ENCODE data around the gene C11orf68. TPM values are rescaled to one million over a fixed set of nuclear protein-coding genes. Genes with fewer than 3 reads are reported as not detected.
"Not testable (repeated sequence)": the region's sequence is repeated elsewhere in the genome, so short reads cannot be mapped to it uniquely, and the experiment has no call there.

The C11orf68 gene
- polyA plus RNA-seq, 3 donors: 21.8 to 31.5 (median 22.8) TPM

GRCh38 chr11:65953471-65953870, 34.6 kb upstream of the C11orf68 start:
- Histone ChIP-seq H3K27ac (ENCODE audit: low read depth in 1 of 2, low read length in 2 of 2) (no peak overlapping the region), H3K9ac (ENCODE audit: insufficient read depth, low read length, poor library complexity, severe bottlenecking) (no peak overlapping the region), H3K79me2 (ENCODE audit: insufficient read depth, low read length) (no peaks in the 10 kb centered on the region), H3K4me2 (replicated peaks; ENCODE audit: extremely low read depth, low read length, poor library complexity, severe bottlenecking) (no peak overlapping the region), H3K4me3 (replicated peaks in 1 of 3; ENCODE audit: low read depth in 2 of 3, low read length in 3 of 3) (no peak overlapping the region), H3K36me3 (replicated peaks in 1 of 2; ENCODE audit: control insufficient read depth in 1 of 2, insufficient read depth in 2 of 2, low read length in 2 of 2) (no peaks in the 10 kb centered on the region), H3K4me1 (ENCODE audit: control insufficient read depth in 1 of 2, insufficient read depth in 2 of 2, low read length in 2 of 2) (peaks cover 4 to 13% of the 10 kb centered on the region in 2 donors), H2AFZ (ENCODE audit: insufficient read depth, low read depth, low read length, poor library complexity, severe bottlenecking) (no peak overlapping the region), H4K20me1 (ENCODE audit: insufficient read depth, low read length) (no peaks in the 10 kb centered on the region), H3K27me3 (ENCODE audit: control insufficient read depth in 2 of 2, insufficient read depth in 2 of 2, low read length in 2 of 2) (no peaks in the 10 kb centered on the region), H3K9me3 (replicated peaks in 1 of 2; ENCODE audit: control insufficient read depth in 1 of 2, insufficient read depth in 1 of 2, low read length in 2 of 2) (no peaks in the 10 kb centered on the region)
- H3K4me1 Mint-ChIP-seq: peaks cover 10% of the 10 kb centered on the region
- no peak overlapping the region for H3K27ac Mint-ChIP-seq
- 96% methylated on average over 20 of the region's 20 CpGs for WGBS (ENCODE audit: insufficient coverage)
- no peak for TF ChIP-seq CTCF (IDR thresholded peaks at IDR 0.05)
- peaks cover 8 to 17% (median 9%) of the 10 kb centered on the region in 3 donors for H3K27me3 Mint-ChIP-seq (ENCODE audit: low read depth in 3 of 3)
- intact Hi-C loops (cut with micrococcal nuclease): no loop called here
- peaks cover 0 to 4% (median 0%) of the 10 kb centered on the region in 7 donors for H3K9me3 Mint-ChIP-seq
- H3K36me3 Mint-ChIP-seq: no peaks in the 10 kb centered on the region
- DNase-seq: no peak
- no peak overlapping the region for H3K4me3 Mint-ChIP-seq

- Histone ChIP-seq H3K27me3 (ENCODE audit: control insufficient read depth in 2 of 2, insufficient read depth in 2 of 2, low read length in 2 of 2) (no peaks in the 10 kb centered on the region), H4K20me1 (ENCODE audit: insufficient read depth, low read length) (no peaks in the 10 kb centered on the region), H3K79me2 (ENCODE audit: insufficient read depth, low read length) (no peaks in the 10 kb centered on the region), H3K4me2 (replicated peaks; ENCODE audit: extremely low read depth, low read length, poor library complexity, severe bottlenecking) (no peak overlapping the region), H3K9ac (ENCODE audit: insufficient read depth, low read length, poor library complexity, severe bottlenecking) (no peak overlapping the region), H3K4me1 (ENCODE audit: control insufficient read depth in 1 of 2, insufficient read depth in 2 of 2, low read length in 2 of 2) (peaks cover 0 to 7% of the 10 kb centered on the region in 2 donors), H3K27ac (ENCODE audit: low read depth in 1 of 2, low read length in 2 of 2) (no peak overlapping the region), H3K9me3 (replicated peaks in 1 of 2; ENCODE audit: control insufficient read depth in 1 of 2, insufficient read depth in 1 of 2, low read length in 2 of 2) (no peaks in the 10 kb centered on the region), H3K36me3 (replicated peaks in 1 of 2; ENCODE audit: control insufficient read depth in 1 of 2, insufficient read depth in 2 of 2, low read length in 2 of 2) (no peaks in the 10 kb centered on the region), H3K4me3 (replicated peaks in 1 of 3; ENCODE audit: low read depth in 2 of 3, low read length in 3 of 3) (no peak overlapping the region), H2AFZ (ENCODE audit: insufficient read depth, low read depth, low read length, poor library complexity, severe bottlenecking) (no peak overlapping the region)
- H3K9me3 Mint-ChIP-seq: peaks cover 0 to 4% (median 0%) of the 10 kb centered on the region in 7 donors
- no peaks in the 10 kb centered on the region for H3K36me3 Mint-ChIP-seq
- no peak overlapping the region for H3K27ac Mint-ChIP-seq
- WGBS (ENCODE audit: insufficient coverage): 100% methylated on average over 2 of the region's 6 CpGs
- H3K4me1 Mint-ChIP-seq: peaks cover 6% of the 10 kb centered on the region
- intact Hi-C loops (cut with micrococcal nuclease): no loop called here
- DNase-seq: no peak
- no peak for TF ChIP-seq CTCF (IDR thresholded peaks at IDR 0.05)
- H3K27me3 Mint-ChIP-seq (ENCODE audit: low read depth in 3 of 3): peaks cover 9 to 22% (median 13%) of the 10 kb centered on the region in 3 donors
- no peak overlapping the region for H3K4me3 Mint-ChIP-seq
Measured at GRCh38 chr11:65952052-65952521, 33.2 kb upstream of the C11orf68 start.

- H3K4me1 Mint-ChIP-seq: not testable (repeated sequence)
- peaks cover 10 to 22% (median 13%) of the 10 kb centered on the region in 3 donors for H3K27me3 Mint-ChIP-seq (ENCODE audit: low read depth in 3 of 3)
Measured at GRCh38 chr11:65951641-65952040, 32.8 kb upstream of the C11orf68 start.

More at GRCh38 chr11:65951641-65952040, 32.8 kb upstream of the C11orf68 start:
- H4K20me1 ChIP-seq (ENCODE audit: insufficient read depth, low read length); H2AFZ ChIP-seq (ENCODE audit: insufficient read depth, low read depth, low read length, poor library complexity, severe bottlenecking); H3K4me1 ChIP-seq (ENCODE audit: control insufficient read depth in 1 of 2, insufficient read depth in 2 of 2, low read length in 2 of 2); DNase-seq; H3K4me3 ChIP-seq (replicated peaks in 1 of 3; ENCODE audit: low read depth in 2 of 3, low read length in 3 of 3); H3K36me3 Mint-ChIP-seq; H3K9me3 ChIP-seq (replicated peaks in 1 of 2; ENCODE audit: control insufficient read depth in 1 of 2, insufficient read depth in 1 of 2, low read length in 2 of 2); H3K9me3 Mint-ChIP-seq; H3K27me3 ChIP-seq (ENCODE audit: control insufficient read depth in 2 of 2, insufficient read depth in 2 of 2, low read length in 2 of 2); H3K4me3 Mint-ChIP-seq; intact Hi-C loops (cut with micrococcal nuclease); H3K36me3 ChIP-seq (replicated peaks in 1 of 2; ENCODE audit: control insufficient read depth in 1 of 2, insufficient read depth in 2 of 2, low read length in 2 of 2); H3K27ac Mint-ChIP-seq; H3K27ac ChIP-seq (ENCODE audit: low read depth in 1 of 2, low read length in 2 of 2); H3K79me2 ChIP-seq (ENCODE audit: insufficient read depth, low read length); H3K9ac ChIP-seq (ENCODE audit: insufficient read depth, low read length, poor library complexity, severe bottlenecking); H3K4me2 ChIP-seq (replicated peaks; ENCODE audit: extremely low read depth, low read length, poor library complexity, severe bottlenecking): not testable (repeated sequence)
- WGBS (ENCODE audit: insufficient coverage): 79% methylated on average over 2 of the region's 3 CpGs

All from CD14-positive monocyte (primary cell).